Activated T-cell treated with anti-CD3 and anti-CD28 coated beads, Interleukin-2, amount 50 U/mL, for 48 hours (primary cell): ENCODE measurements around the gene STEAP1B.
"Not testable (repeated sequence)": the region's sequence is repeated elsewhere in the genome, so short reads cannot be mapped to it uniquely, and the experiment has no call there.

Experiments used
- DNase-seq, 2 experiments: peaks; one replicate each; pipeline ENCODE4 v3.0.0-alpha.2; 2020

STEAP1B gene

GRCh38 chr7:22496296-22496888, 3.6 kb downstream of the STEAP1B start:
- not testable (repeated sequence) for DNase-seq

GRCh38 chr7:22493160-22493925, 6.6 kb downstream of the STEAP1B start:
- DNase-seq: not testable (repeated sequence)

GRCh38 chr7:22488643-22489462, 11.1 kb downstream of the STEAP1B start:
- DNase-seq: peak; percentile 73 to 76

- DNase-seq: no peak
Observed at GRCh38 chr7:22487978-22488642, 11.9 kb downstream of the STEAP1B start.

- DNase-seq: no peak
Observed at GRCh38 chr7:22486597-22486996, 13.4 kb downstream of the STEAP1B start.

GRCh38 chr7:22485189-22485588, 14.8 kb downstream of the STEAP1B start:
- DNase-seq: no peak

- no peak for DNase-seq
Observed at GRCh38 chr7:22482503-22482902, 17.5 kb downstream of the STEAP1B start.

GRCh38 chr7:22481726-22482125, 18.3 kb downstream of the STEAP1B start:
- DNase-seq: no peak

GRCh38 chr7:22480523-22481075, 19.4 kb downstream of the STEAP1B start:
- no peak for DNase-seq

GRCh38 chr7:22477876-22478450, 22.0 kb downstream of the STEAP1B start:
- no peak for DNase-seq

GRCh38 chr7:22477262-22477661, 22.7 kb downstream of the STEAP1B start:
- DNase-seq: no peak

- DNase-seq: no peak
Observed at GRCh38 chr7:22476824-22477223, 23.2 kb downstream of the STEAP1B start.

- DNase-seq: no peak
Observed at GRCh38 chr7:22474645-22475044, 25.3 kb downstream of the STEAP1B start.

- no peak for DNase-seq
Observed at GRCh38 chr7:22470981-22471380, 29.0 kb downstream of the STEAP1B start.

- no peak for DNase-seq
Observed at GRCh38 chr7:22469371-22470143, 30.4 kb downstream of the STEAP1B start.

GRCh38 chr7:22468609-22469008, 31.4 kb downstream of the STEAP1B start:
- DNase-seq: no peak

- DNase-seq: no peak
Observed at GRCh38 chr7:22464299-22464698, 35.7 kb downstream of the STEAP1B start.

GRCh38 chr7:22460363-22460988, 39.5 kb downstream of the STEAP1B start:
- no peak for DNase-seq

GRCh38 chr7:22457471-22457870, 42.5 kb downstream of the STEAP1B start:
- DNase-seq: no peak

- DNase-seq: no peak
Observed at GRCh38 chr7:22454446-22454845, 45.5 kb downstream of the STEAP1B start.

- no peak for DNase-seq
Observed at GRCh38 chr7:22452960-22453558, 46.9 kb downstream of the STEAP1B start.
